HEK293 (cell line): Measurements from ENCODE around the gene FGB.

Source experiments
- CTCF ChIP-seq: fragments of 450-650 bp; formaldehyde crosslinking; IDR thresholded peaks from 2 replicates; pipeline ENCODE4 v1.5.1; 2016; ENCODE audit warnings: missing biosample characterization, missing genetic modification characterization
- YY1 ChIP-seq: fragments of 450-650 bp; formaldehyde crosslinking; IDR thresholded peaks from 2 replicates; pipeline ENCODE4 v1.5.1; 2018; ENCODE audit warnings: missing biosample characterization, missing genetic modification characterization

- TF ChIP-seq YY1 (tag by site-specific recombination) (no peak), CTCF (tag by site-specific recombination) (no peak)
Measured at GRCh38 chr4:154578919-154579318, 16.1 kb downstream of the FGB start.
